ENCODE measurements around the gene ROR1.

ROR1 gene

DNA sequence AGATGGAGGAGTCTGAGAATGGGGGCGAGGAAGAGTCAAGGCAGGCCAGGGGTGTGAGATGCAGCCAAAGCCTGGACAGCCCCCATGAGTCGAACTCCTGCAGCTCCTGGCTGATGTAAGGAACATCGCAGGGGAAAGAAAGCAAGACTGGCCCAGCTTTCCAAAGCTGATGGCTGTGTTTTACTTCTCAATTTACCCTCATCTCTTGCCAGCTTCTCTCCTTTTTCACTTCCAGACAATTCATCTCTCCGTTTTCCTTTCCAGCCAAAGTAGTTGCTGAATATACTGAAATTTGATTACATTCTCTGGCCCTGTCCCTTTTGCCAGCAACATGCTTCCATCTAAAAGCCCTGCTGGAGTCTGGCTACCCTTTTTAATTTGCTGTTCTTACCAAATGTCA is 389.6 kb downstream of the ROR1 start:
- DNase-seq (ENCODE audit: low spot score in 2 of 2) (no peak), ATAC-seq (ENCODE audit: low read depth) (no peak)
- Mint-ChIP-seq H3K36me3 (no peaks in the 10 kb centered on the region), H3K4me1 (no peaks in the 10 kb centered on the region), H3K27ac (no peak overlapping the region), H3K27me3 (peaks cover 6% of the 10 kb centered on the region), H3K4me3 (no peak overlapping the region), H3K9me3 (no peaks in the 10 kb centered on the region)

DNA sequence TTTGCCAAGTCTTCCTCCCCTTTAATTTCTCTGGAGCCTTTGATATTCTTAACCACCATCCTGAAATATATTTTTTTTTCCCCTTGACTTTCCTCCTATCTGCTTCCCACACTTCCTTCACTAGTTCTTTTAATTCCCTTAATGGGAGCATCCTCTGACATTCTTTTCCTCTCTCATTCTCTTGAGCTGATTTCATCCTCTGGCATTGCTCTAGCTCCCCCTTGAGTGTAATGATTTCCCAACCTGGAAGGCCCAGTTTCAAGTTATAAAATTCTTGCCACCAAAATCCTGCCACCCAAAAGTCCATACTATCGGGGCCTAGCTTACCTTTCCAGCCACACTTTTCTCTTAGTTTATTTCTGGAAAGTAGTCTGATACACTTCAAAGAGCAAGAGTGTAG is 390.2 kb downstream of the ROR1 start:
- Mint-ChIP-seq H3K36me3 (no peaks in the 10 kb centered on the region), H3K27ac (no peak overlapping the region), H3K9me3 (no peaks in the 10 kb centered on the region), H3K27me3 (peaks cover 6% of the 10 kb centered on the region), H3K4me1 (no peaks in the 10 kb centered on the region), H3K4me3 (no peak overlapping the region)
- no peak for DNase-seq (ENCODE audit: low spot score in 2 of 2)
- ATAC-seq (ENCODE audit: low read depth), result no peak

DNA sequence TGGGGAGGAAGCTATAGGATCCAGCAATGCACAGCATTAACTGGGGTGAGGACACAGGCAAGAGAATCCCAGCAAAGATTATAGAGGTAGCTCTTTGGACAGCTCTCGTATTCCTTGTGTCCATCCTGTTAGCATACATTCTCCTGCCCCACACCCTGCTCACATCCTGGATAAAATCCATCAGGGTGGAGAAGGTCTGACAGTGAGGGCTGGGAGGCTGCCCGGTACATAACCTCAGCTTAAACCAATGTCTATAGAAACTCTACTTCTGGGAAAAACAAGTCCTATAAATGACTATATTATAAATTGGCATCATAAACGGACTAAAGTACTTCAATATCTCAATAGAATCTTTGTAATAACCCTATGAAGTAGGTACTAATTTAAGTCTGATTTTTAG is 392.8 kb downstream of the ROR1 start:
- Mint-ChIP-seq H3K27ac (no peak overlapping the region), H3K4me1 (no peaks in the 10 kb centered on the region), H3K36me3 (no peaks in the 10 kb centered on the region), H3K9me3 (peaks cover 1% of the 10 kb centered on the region), H3K27me3 (peaks cover 10% of the 10 kb centered on the region), H3K4me3 (no peak overlapping the region)
- no peak for ATAC-seq (ENCODE audit: low read depth)
- DNase-seq (ENCODE audit: low spot score in 2 of 2), result no peak

DNA sequence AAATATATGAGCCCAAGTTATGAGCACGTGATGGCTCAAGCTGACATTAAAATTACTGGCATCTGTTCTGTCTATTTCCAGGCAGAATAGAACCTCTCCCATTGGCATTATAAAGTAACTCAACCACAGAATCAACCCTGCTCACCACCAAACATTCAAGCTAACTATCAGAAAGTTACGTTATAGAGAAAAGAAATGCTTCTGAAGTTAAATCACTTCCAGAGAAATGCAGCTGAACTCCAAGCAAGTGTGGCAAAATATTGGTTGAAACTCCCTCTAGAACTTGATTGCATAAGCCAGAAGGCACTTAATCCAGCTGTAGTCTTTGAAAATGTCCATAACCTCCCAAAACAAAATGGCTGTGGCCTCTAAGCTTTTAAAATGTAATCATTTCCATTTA is 393.4 kb downstream of the ROR1 start:
- ATAC-seq (ENCODE audit: low read depth) (no peak), DNase-seq (ENCODE audit: low spot score in 2 of 2) (no peak)
- peaks cover 2% of the 10 kb centered on the region for H3K4me1 Mint-ChIP-seq

DNA sequence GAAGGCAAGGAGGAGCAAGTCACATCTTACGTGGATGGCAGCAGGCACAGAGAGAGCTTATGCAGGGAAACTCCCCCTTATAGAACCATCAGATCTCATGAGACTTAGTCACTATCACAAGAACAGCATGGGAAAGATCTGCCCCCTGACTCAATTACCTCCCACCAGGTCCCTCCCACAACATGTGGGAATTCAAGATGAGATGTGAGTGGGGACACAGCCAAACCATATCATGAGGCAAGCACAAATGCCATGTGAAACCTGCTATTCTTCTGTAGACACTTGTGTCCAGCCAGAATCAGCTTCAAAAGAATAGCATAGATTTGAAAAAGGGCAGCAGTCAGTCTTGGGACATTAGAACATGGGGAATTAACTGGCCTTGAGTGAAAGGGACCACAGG is 397.4 kb downstream of the ROR1 start:
- ATAC-seq (ENCODE audit: low read depth) (no peak), DNase-seq (ENCODE audit: low spot score in 2 of 2) (no peak)
- Mint-ChIP-seq H3K36me3 (no peaks in the 10 kb centered on the region), H3K27ac (no peak overlapping the region), H3K9me3 (peaks cover 1% of the 10 kb centered on the region), H3K4me1 (peaks cover 2% of the 10 kb centered on the region), H3K27me3 (peaks cover 6% of the 10 kb centered on the region), H3K4me3 (no peak overlapping the region)

More for the DNA sequence above, 393.4 kb downstream of the ROR1 start:
- peaks cover 10% of the 10 kb centered on the region for H3K27me3 Mint-ChIP-seq
- H3K4me3 Mint-ChIP-seq, result no peak overlapping the region
- no peaks in the 10 kb centered on the region for H3K36me3 Mint-ChIP-seq
- peaks cover 1% of the 10 kb centered on the region for H3K9me3 Mint-ChIP-seq
- H3K27ac Mint-ChIP-seq, result no peak overlapping the region

DNA sequence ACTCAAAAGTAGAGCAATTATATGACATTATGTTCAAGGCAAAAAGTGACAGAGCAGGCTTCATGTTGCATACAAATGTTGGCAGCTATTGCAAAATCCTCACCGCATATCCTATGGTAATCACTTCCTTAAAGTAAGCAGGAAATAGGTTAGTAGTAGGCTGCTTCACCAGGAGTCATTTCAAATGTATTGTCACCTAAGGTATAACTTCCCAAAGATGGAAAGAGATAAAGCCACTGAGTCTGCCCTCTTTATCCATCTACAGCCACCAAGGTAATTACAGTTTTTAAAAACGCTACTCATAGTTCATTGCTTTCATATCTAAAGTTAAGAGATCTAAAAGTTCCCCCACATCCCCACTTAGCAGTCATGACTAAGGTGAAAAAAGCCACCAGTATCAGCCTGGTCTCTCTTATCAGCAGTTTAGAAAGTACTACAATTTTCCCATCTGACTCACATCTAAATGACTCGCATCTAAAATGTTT is 398.0 kb downstream of the ROR1 start:
- Mint-ChIP-seq H3K4me3 (no peak overlapping the region), H3K27ac (peak overlapping the region; percentile 49)

DNA sequence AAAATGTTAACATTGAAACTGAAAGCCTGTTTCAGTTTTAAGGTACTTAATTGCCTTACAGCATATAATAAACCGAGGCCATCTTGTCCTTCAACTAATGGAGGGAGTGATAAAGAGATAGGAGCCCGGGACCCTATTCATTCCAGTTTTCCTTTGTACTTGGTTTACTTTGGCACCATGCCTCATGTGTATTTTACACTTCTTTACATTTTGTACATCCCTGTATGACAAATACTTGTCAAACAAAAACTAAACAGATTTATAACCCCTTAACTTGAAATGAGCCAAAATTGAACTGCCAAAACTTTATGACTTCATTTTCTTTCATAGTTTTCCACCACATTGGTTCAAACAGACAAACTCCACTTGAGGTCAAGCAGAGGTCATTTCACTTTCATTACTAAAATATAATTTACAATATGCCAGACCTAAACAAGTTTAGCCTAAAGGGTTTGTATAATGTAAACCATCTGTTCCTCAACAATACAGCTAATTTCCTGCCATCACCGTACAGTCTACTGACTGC is 398.7 kb downstream of the ROR1 start:
- Mint-ChIP-seq H3K27ac (no peak overlapping the region), H3K4me1 (peaks cover 2% of the 10 kb centered on the region), H3K4me3 (no peak overlapping the region), H3K36me3 (no peaks in the 10 kb centered on the region), H3K27me3 (peaks cover 6% of the 10 kb centered on the region), H3K9me3 (peaks cover 1% of the 10 kb centered on the region)
- ATAC-seq (ENCODE audit: low read depth), result no peak
- DNase-seq (ENCODE audit: low spot score in 2 of 2), result no peak

More for the DNA sequence above, 398.0 kb downstream of the ROR1 start:
- H3K9me3 Mint-ChIP-seq, result peaks cover 1% of the 10 kb centered on the region
- peaks cover 6% of the 10 kb centered on the region for H3K27me3 Mint-ChIP-seq
- DNase-seq (ENCODE audit: low spot score in 2 of 2) (no peak), ATAC-seq (ENCODE audit: low read depth) (no peak)
- H3K4me1 Mint-ChIP-seq, result peaks cover 2% of the 10 kb centered on the region
- H3K36me3 Mint-ChIP-seq, result no peaks in the 10 kb centered on the region

DNA sequence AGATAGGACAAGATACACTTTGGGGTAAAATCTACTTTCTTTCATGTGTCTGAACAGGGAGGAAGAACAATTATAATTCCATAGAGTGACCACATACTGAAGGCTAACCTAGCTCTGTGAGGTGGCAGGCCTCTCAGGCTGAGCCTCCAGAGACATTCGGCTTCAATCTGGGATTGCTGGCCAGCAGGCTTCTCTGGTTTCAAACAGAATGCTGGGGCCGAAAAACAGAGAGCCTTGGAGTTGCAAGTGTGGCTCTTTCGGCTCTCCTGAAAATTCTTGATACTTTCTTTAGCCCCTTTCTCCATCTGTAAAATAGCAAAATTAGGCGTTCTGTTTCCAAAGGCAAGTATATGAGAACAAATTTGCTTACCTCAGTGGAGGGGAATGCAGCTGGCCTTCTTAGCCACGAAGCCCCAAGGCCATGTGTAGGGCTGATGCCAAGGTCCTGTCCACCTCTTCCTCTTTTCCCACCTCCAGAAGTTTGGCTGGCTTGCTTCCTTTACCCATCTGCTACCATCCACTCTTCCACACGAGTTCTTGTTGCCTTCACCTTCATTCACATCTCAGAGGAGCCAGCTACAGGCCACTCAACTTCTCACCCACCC is 399.6 kb downstream of the ROR1 start:
- H3K9me3 Mint-ChIP-seq, result peaks cover 1% of the 10 kb centered on the region
- H3K4me3 Mint-ChIP-seq, result no peak overlapping the region
- H3K27me3 Mint-ChIP-seq, result peaks cover 6% of the 10 kb centered on the region
- H3K4me1 Mint-ChIP-seq, result peaks cover 2% of the 10 kb centered on the region
- H3K27ac Mint-ChIP-seq, result no peak overlapping the region
- no peak for DNase-seq (ENCODE audit: low spot score in 2 of 2)
- ATAC-seq (ENCODE audit: low read depth), result no peak
- no peaks in the 10 kb centered on the region for H3K36me3 Mint-ChIP-seq

DNA sequence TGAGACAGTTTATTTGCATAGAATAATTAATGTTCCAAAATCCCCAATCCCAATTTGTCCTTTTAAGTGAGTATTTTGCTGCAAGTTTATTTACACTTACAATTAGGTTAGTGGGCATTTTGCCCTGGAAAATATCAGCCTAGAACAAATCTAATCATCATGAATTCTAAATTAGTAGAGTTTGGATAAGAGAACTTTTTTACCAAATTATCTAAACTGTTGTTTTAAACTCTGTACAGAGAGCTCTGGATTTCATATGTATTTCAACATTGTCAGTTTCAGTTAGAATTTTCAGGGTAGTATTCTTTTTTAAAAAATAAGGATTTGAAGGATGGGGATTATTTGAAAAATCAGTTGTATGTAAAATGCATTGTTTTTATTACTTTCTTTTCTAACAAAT is 401.8 kb downstream of the ROR1 start:
- no peak for ATAC-seq (ENCODE audit: low read depth)
- DNase-seq (ENCODE audit: low spot score in 2 of 2), result no peak
- peaks cover 4% of the 10 kb centered on the region for H3K27me3 Mint-ChIP-seq
- no peak overlapping the region for H3K27ac Mint-ChIP-seq
- H3K4me3 Mint-ChIP-seq, result no peak overlapping the region
- H3K4me1 Mint-ChIP-seq, result peaks cover 2% of the 10 kb centered on the region
- H3K36me3 Mint-ChIP-seq, result no peaks in the 10 kb centered on the region
- no peaks in the 10 kb centered on the region for H3K9me3 Mint-ChIP-seq

DNA sequence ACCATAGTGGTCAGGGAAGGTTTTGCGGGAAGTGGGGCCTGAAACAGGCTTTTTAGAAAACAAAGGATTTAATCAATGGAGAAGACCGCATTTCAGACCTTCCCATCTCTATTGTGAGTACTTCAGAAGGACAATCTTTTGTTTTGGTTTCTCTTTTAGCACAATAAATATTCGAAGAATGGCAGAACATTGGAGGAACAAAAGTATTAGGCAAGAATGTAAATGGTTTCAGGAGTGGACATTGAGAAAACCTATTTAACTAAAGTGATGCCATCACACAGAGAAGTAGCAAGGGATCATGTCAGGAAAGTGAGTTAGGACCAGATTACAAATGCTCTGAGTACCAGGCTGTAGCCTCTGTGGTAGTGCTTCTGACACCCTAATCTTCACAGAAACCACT is 402.8 kb downstream of the ROR1 start:
- DNase-seq (ENCODE audit: low spot score in 2 of 2) (no peak), ATAC-seq (ENCODE audit: low read depth) (no peak)
- no peaks in the 10 kb centered on the region for H3K36me3 Mint-ChIP-seq
- no peak overlapping the region for H3K27ac Mint-ChIP-seq
- peaks cover 2% of the 10 kb centered on the region for H3K4me1 Mint-ChIP-seq
- H3K9me3 Mint-ChIP-seq, result no peaks in the 10 kb centered on the region
- H3K27me3 Mint-ChIP-seq, result no peaks in the 10 kb centered on the region
- H3K4me3 Mint-ChIP-seq, result no peak overlapping the region

DNA sequence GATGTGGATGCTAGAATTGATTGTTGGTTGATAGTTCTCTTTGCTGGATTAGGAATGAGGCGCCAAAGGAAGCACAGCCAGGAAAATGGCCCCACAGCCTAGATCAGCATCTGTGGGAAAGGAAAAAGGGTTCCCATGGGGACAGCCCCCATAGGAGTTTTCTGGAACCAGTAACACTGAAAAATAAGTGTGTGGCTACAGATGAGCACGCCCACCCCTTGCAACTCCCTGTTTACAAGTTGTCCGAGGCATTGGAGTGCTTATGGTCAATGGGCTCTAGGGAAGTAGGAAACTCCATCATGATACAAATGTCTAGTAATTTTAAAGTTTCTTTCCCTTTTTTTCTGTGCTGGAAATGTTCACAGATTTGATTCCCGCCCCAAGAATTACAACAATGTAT is 405.8 kb downstream of the ROR1 start:
- Mint-ChIP-seq H3K9me3 (no peaks in the 10 kb centered on the region), H3K4me3 (no peak overlapping the region), H3K36me3 (no peaks in the 10 kb centered on the region), H3K27ac (no peak overlapping the region), H3K27me3 (peaks cover 2% of the 10 kb centered on the region), H3K4me1 (no peaks in the 10 kb centered on the region)
- ATAC-seq (ENCODE audit: low read depth) (no peak), DNase-seq (ENCODE audit: low spot score in 2 of 2) (no peak)

DNA sequence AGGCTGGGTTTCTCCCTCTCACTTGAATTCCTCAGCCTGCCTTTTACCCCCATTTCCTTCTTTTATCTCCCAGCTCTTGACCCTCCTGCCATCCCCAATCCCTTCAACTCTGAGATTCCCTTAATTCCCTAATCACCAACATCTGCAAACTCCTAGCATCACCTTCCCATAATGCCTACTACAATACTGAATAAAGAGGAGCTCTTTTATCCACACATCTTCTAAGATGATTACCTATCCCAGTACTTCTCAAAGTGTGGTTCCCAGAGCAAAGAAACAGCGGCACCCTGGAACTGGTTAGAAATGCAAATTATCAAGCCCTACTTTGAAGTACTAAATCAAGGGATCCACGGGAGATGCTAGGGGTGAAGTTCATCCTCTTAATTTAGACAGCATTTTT is 408.4 kb downstream of the ROR1 start:
- no peak for DNase-seq (ENCODE audit: low spot score in 2 of 2)
- Mint-ChIP-seq H3K4me1 (no peaks in the 10 kb centered on the region), H3K9me3 (no peaks in the 10 kb centered on the region), H3K36me3 (no peaks in the 10 kb centered on the region), H3K27me3 (peaks cover 2% of the 10 kb centered on the region), H3K4me3 (no peak overlapping the region), H3K27ac (no peak overlapping the region)
- ATAC-seq (ENCODE audit: low read depth), result no peak

DNA sequence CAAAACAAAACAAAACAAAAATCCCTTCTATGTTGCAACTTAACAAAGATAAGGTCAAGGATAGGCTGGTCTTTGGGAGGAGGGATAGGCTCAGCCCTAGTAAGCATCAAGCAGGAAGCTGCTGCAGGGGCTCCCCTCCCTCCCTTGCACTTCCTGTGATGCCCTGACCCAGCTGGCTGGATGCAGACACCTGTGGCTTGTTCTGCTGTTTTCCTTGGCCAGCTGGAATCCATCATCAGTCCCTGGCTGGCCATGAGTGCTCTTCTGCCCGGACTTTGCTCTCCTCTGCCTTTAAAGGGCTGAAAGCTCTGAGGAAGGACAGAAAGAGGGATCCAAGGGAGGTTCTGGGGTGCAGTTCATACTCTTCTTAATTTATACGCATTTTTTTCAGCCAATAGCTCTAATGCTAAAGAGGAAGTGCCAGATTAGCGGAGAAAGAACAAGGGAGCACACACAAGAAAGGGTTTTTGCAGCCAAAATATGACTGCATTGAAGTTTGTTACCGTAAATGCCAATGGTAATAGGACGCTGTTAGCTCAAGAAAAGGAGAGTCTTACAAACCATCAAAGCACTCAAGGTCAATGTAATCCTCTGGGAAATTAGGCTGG is 409.7 kb downstream of the ROR1 start:
- no peak for ATAC-seq (ENCODE audit: low read depth)
- no peaks in the 10 kb centered on the region for H3K36me3 Mint-ChIP-seq
- no peaks in the 10 kb centered on the region for H3K9me3 Mint-ChIP-seq
- H3K27ac Mint-ChIP-seq, result no peak overlapping the region
- no peak for DNase-seq (ENCODE audit: low spot score in 2 of 2)
- no peak overlapping the region for H3K4me3 Mint-ChIP-seq
- H3K4me1 Mint-ChIP-seq, result no peaks in the 10 kb centered on the region
- peaks cover 5% of the 10 kb centered on the region for H3K27me3 Mint-ChIP-seq

DNA sequence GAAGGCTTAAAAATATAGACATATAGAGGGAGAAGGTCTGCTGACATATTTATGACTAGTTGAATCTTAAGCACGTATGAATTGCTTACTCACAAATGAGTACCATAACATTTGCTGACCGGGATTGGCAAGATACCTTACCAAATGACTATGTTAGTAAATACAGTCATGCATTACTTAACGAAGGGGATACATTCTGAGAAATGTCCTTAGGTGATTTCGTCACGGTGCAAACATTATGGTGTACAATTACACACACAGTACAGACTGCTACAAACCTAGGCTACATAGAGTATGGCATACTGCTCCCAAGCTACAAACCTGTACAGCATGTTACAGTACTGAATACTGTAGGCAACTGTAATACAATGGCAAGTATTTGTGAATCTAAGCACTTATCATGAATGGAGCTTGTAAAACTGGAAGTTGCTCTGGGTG is 410.2 kb downstream of the ROR1 start:
- Mint-ChIP-seq H3K27ac (no peak overlapping the region), H3K9me3 (no peaks in the 10 kb centered on the region), H3K27me3 (peaks cover 5% of the 10 kb centered on the region), H3K4me3 (no peak overlapping the region), H3K4me1 (no peaks in the 10 kb centered on the region), H3K36me3 (no peaks in the 10 kb centered on the region)
- ATAC-seq (ENCODE audit: low read depth) (no peak), DNase-seq (ENCODE audit: low spot score in 2 of 2) (no peak)

Data from memory B cell (primary cell).